NCI-H2227 (cell line): ENCODE results near the gene ABCD3.
"Not testable (repeated sequence)": the region's sequence is repeated elsewhere in the genome, so short reads cannot be mapped to it uniquely, and the experiment has no call there.

Experiments
- DNase-seq: peaks from one replicate; lab custom pipeline; 2025; ENCODE audit not compliant: unreplicated experiment; lab: John Stamatoyannopoulos, UW

The ABCD3 gene

GRCh38 chr1:94417978-94418663 is at the start of gene ABCD3:
Gene ABCD3, plus strand, starts transcription at chr1:94418389. Its CDS starts 90 bp downstream, at chr1:94418479.
- peak; percentile 99 for DNase-seq

GRCh38 chr1:94372771-94373170 is 45.4 kb upstream of the ABCD3 start:
- not testable (repeated sequence) for DNase-seq

- not testable (repeated sequence) for DNase-seq
Observed at GRCh38 chr1:94373311-94373710, 44.9 kb upstream of the ABCD3 start.

DNA sequence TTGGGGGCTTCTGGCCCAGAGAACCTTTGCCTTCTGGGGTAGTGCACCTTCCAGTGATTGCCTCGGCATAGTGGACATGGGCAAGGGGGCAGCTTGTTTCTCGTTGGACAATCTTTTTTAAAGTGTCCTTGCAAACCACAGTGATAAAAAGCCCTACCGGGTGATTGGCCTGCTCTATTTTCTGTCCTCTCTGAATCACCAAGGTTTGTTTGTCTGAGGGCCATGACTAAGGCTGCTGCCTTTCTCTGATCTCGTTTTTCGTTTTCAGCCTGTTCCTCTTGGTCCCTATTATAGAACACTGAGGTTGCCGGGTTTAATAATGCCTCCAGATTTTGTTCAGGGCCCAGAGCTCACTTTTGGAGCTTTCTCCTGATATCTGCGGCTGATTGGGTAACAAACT is 42.5 kb upstream of the ABCD3 start:
- DNase-seq: not testable (repeated sequence)

DNA sequence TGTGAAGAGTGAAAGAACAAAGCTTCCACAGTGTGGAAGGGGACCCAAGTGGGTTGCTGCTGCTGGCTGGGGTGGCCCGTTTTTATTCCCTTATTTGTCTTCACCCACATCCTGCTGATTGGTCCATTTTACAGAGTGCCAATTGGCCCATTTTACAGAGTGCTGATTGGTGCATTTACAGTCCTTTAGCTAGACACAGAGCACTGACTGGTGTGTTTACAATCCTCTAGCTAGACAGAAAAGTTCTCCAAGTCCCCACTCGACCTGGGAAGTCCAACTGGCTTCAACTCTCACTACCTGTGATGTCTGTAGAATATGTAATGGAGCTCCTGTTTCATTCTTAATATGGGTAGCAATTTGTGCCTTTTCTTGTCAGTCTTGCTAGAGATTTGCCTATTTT is 39.7 kb upstream of the ABCD3 start:
- not testable (repeated sequence) for DNase-seq

DNA sequence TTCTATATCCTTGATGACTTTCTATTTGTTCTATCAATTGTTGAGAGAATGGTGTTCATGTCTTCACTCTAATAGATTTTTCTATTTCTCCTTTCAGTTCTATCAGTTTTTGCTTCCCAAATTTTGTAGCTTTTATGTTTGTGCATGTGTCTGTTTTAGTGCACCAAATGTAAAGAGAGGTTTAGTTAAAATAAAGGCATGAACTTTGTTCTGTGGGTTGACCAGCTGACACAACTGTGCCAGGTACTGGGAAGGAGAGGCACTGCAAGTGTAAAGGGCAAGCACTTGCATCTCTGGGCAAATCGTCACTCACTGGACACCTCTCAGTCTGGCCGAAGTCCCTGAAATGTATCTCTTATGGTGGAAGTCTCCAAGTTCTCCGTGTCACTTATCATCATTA is 38.6 kb upstream of the ABCD3 start:
- DNase-seq: no peak

DNA sequence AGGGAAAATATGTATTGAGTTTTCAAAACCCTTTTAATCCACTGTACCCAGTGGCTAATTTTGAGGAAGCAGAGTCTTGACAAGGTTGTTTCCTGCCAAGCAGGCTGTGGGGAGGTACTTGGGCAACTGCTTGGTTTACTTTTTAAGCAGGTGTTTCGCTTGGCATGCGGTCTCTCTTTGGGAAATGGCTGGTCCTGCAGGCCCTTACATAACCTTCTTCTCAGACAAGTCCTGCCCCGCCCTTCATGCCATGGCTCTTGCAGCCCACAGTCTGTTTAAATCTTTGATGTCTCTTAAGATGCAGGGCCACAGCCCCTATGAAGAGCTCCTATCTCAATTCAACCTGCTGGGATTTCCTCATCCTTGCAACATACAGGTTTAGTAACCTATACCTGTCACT is 36.0 kb upstream of the ABCD3 start:
- DNase-seq: no peak

- no peak for DNase-seq
Observed at GRCh38 chr1:94383966-94384408, 34.2 kb upstream of the ABCD3 start.

- DNase-seq: no peak
Observed at GRCh38 chr1:94384485-94385265, 33.5 kb upstream of the ABCD3 start.

DNA sequence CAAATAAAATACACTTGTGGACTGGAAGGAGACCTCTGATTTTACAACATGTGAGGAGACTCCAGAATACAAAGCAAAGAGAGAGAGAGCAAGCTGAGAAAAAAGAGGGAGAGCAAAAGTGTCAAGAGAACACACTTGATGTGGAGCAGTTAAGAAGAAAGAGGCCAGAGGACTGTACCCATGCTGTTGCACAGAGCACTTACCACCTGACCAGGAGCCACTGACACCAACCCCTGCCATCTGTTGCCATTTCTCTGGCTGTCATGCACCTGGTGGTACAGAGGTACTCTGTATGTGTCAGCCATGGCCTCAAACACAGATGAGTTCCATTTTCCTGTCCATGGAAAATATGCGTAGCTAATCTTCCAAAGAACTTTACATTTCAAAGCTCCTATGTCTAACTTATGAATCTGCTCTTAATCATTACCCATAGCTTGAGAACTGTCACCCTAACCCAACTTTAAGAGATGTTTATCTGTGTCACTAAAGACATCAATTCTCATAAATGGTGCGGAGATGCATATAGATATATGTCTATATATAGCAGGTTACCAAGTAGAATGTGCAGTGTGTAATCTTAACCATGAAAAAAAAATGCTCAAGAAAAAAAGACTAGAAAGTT is 32.8 kb upstream of the ABCD3 start:
- no peak for DNase-seq

DNA sequence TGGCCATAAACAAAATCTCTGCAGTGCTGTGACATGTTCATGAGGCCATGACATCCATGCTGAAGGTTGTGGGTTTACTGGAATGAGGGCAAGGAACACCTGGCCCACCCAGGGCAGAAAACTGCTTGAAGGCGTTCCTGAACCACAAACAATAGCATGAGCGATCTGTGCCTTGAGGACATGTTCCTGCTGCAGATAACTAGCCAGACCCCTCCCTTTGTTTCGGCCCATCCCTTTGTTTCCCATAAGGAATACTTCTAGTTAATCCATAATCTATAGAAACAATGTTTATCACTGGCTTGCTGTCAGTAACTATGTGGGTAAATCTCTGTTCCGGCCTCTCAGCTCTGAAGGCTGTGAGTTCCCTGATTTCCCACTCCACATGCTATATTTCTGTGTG is 28.9 kb upstream of the ABCD3 start:
- no peak for DNase-seq

GRCh38 chr1:94394247-94394646 is 23.9 kb upstream of the ABCD3 start:
- no peak for DNase-seq

DNA sequence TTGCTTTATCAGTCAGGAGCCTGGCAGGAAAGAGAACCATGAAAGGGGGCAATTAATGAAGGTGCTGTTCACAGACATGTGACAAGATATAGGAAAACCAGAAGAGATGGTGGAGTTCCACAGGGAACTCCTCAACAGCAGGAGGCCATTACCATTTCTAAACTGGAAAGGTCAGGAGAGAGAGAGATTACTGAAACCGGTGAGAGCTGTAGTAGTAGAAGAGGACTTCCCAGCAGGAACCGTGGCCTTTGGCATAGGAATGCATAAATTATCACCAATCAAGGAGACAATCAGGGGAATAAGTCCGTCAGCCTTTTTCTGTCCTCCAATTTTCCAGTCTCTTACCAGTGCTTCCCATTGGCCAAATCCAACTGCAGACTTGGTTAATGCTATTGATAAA is 23.0 kb upstream of the ABCD3 start:
- no peak for DNase-seq

GRCh38 chr1:94395748-94396309 is 22.4 kb upstream of the ABCD3 start:
- DNase-seq: no peak

GRCh38 chr1:94396356-94397010 is 21.7 kb upstream of the ABCD3 start:
- no peak for DNase-seq

DNA sequence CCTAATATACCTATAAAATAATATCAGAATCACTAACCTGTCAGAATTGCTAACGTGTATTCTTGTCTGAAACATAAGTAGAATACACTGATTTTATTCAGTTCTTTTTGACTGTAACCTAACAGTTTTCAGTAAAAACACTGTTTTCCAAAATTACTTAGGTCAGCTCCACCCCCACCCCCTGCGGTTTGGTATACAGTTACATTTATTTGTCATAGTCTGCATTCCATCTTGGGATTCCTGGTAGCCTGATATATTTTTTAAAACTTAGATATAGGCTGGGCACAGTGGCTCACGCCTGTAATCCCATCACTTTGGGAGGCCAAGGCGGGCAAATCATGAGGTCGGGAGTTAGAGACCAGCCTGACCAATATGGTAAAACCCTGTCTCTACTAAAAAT is 19.8 kb upstream of the ABCD3 start:
- DNase-seq: no peak

- DNase-seq: no peak
Observed at GRCh38 chr1:94399453-94399852, 18.7 kb upstream of the ABCD3 start.

GRCh38 chr1:94401206-94401605 is 17.0 kb upstream of the ABCD3 start:
- no peak for DNase-seq

DNA sequence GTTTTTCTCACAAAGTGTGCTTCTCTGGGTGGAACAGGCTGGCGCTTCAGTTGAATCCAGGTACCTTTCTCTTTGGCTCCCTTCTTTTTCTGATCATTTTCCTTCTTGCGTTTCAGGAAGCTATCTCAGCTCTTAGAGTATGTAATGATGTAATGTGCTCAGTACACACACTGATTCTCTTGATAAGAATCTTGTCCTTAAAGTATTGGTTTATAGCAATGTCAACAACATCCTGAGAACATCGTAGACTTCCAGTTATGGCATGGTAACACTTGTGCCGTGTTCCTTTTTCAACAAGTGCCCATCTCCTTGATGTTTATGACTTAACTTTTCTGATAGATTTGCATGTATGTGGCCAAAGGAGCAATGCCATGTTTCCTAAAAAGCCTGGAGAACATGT is 11.7 kb upstream of the ABCD3 start:
- no peak for DNase-seq

DNA sequence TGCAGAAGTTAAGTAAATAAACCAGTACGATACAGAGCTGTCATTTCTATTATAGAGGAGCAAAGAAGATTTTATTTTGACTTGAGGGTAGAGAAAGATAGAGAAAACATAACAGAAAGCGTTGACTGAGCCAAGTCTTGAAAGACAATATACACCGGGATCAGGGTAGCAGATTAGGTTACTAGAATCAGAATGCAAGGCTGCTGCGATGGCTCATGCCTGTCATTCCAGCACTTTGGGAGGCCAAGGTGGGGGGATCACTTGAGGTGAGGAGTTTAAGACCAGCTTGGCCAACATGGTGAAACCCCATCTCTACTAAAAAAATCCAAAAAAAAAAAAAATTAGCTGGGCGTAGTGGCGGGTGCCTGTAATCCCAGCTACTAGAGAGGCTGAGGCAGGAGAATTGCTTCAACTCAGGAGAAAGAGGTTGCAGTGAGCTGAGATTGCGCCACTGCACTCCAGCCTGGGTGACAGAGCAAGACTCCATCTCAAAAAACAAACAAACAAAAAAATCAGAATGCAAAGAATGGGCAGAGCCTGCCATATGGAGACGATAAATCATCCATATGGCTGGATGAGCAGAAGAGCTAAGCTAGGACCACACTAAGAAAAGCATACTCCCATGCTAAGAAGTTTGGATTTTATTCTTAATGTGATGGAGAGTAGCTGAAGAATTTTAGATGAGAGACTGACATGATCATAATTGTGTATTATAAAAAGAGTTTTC is 9.9 kb upstream of the ABCD3 start:
- DNase-seq: no peak

DNA sequence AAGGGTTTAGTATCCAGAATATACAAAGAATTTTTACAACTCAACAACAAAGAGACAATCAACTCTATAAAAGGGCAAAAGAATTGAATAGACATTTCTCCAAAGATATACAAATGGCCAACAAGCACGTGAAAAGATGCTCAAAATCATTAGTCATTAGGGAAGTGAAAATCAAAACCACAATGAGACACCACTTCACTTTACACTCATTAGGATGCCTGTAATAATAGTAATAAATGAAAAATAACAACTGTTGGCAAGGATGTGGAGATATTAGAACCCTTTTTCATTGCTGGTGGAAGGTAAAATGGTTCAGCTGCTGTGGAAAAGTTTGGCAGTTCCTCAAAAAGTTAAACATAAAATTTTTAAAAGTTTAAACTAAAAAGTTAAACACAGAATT is 7.0 kb upstream of the ABCD3 start:
- DNase-seq: no peak
